GM18907 (cell line): ENCODE results near the gene OR56A1.

ENCODE experiments used
- ATAC-seq: cut with Tn5 transposase; IDR thresholded peaks from one replicate; pipeline ENCODE4 v1.9.1; 2021; ENCODE audit warnings: mild to moderate bottlenecking, moderate library complexity; ENCODE audit not compliant: unreplicated experiment

The OR56A1 gene

GRCh38 chr11:5992150-5992549, 38.4 kb downstream of the OR56A1 start:
- ATAC-seq, result no peak

GRCh38 chr11:5989203-5989602, 41.4 kb downstream of the OR56A1 start:
- no peak for ATAC-seq

GRCh38 chr11:5986885-5987284, 43.7 kb downstream of the OR56A1 start, which contains the start of gene OR52L1:
Gene OR52L1 (minus strand): TSS chr11:5986985. CDS start chr11:5986930, 55 bp downstream.
- no peak for ATAC-seq

- no peak for ATAC-seq
These were observed 47.1 kb downstream of the OR56A1 start for GRCh38 chr11:5983443-5983842.

- no peak for ATAC-seq
These were observed 57.0 kb downstream of the OR56A1 start for GRCh38 chr11:5973530-5973929.
